ENCODE data around the gene MDFI. TPM values are rescaled to one million over a fixed set of nuclear protein-coding genes. Genes with fewer than 3 reads are reported as not detected.

The MDFI gene
- total and polyA plus RNA-seq, 2 experiments from 2014 or later = 27.5 to 137 TPM

- no peak for TF ChIP-seq CTCF (IDR thresholded peaks at IDR 0.05; ENCODE audit: low read depth, low read length)
- Histone ChIP-seq H3K27me3 (no peaks in the 10 kb centered on the region), H3K27ac (no peak overlapping the region), H3K9me3 (ENCODE audit: low read depth) (no peaks in the 10 kb centered on the region), H3K4me3 (no peak overlapping the region), H3K4me1 (ENCODE audit: low read depth) (peaks cover 28% of the 10 kb centered on the region), H3K36me3 (peaks cover 13% of the 10 kb centered on the region)
- DNase-seq (ENCODE audit: low read depth in 1 of 2, low spot score in 1 of 2) = no peak
These were observed 5.6 kb downstream of the MDFI start for GRCh38 chr6:41643899-41644269.

- H3K9me3 ChIP-seq (ENCODE audit: low read depth) = no peaks in the 10 kb centered on the region
- no peak for DNase-seq (ENCODE audit: low read depth in 1 of 2, low spot score in 1 of 2)
- H3K36me3 ChIP-seq = peaks cover 18% of the 10 kb centered on the region
- peaks cover 26% of the 10 kb centered on the region for H3K4me1 ChIP-seq (ENCODE audit: low read depth)
- no peaks in the 10 kb centered on the region for H3K27me3 ChIP-seq
- no peak for TF ChIP-seq CTCF (IDR thresholded peaks at IDR 0.05; ENCODE audit: low read depth, low read length)
- no peak overlapping the region for H3K27ac ChIP-seq
- H3K4me3 ChIP-seq = no peak overlapping the region
These were observed 6.1 kb downstream of the MDFI start for GRCh38 chr6:41644297-41644879.

GRCh38 chr6:41645007-41645618, 6.8 kb downstream of the MDFI start:
- H3K27ac ChIP-seq = no peak overlapping the region

GRCh38 chr6:41646026-41646795, 7.9 kb downstream of the MDFI start:
- no peak for DNase-seq (ENCODE audit: low read depth in 1 of 2, low spot score in 1 of 2)
- Histone ChIP-seq H3K4me3 (no peak overlapping the region), H3K9me3 (ENCODE audit: low read depth) (no peaks in the 10 kb centered on the region), H3K4me1 (ENCODE audit: low read depth) (peaks cover 17% of the 10 kb centered on the region), H3K36me3 (peaks cover 18% of the 10 kb centered on the region), H3K27me3 (no peaks in the 10 kb centered on the region), H3K27ac (no peak overlapping the region)
- TF ChIP-seq CTCF (IDR thresholded peaks at IDR 0.05; ENCODE audit: low read depth, low read length) = no peak

More at GRCh38 chr6:41645007-41645618, 6.8 kb downstream of the MDFI start:
- TF ChIP-seq CTCF (IDR thresholded peaks at IDR 0.05; ENCODE audit: low read depth, low read length) = no peak
- no peaks in the 10 kb centered on the region for H3K9me3 ChIP-seq (ENCODE audit: low read depth)
- no peak overlapping the region for H3K4me3 ChIP-seq
- DNase-seq (ENCODE audit: low read depth in 1 of 2, low spot score in 1 of 2) = no peak
- H3K27me3 ChIP-seq = no peaks in the 10 kb centered on the region
- peaks cover 19% of the 10 kb centered on the region for H3K4me1 ChIP-seq (ENCODE audit: low read depth)
- H3K36me3 ChIP-seq = peaks cover 18% of the 10 kb centered on the region

GRCh38 chr6:41647061-41647511, 8.8 kb downstream of the MDFI start:
- H3K36me3 ChIP-seq = peaks cover 18% of the 10 kb centered on the region
- no peak overlapping the region for H3K4me3 ChIP-seq
- H3K4me1 ChIP-seq (ENCODE audit: low read depth) = peaks cover 17% of the 10 kb centered on the region

More at GRCh38 chr6:41647061-41647511, 8.8 kb downstream of the MDFI start:
- DNase-seq (ENCODE audit: low read depth in 1 of 2, low spot score in 1 of 2) = no peak
- no peak for TF ChIP-seq CTCF (IDR thresholded peaks at IDR 0.05; ENCODE audit: low read depth, low read length)
- no peaks in the 10 kb centered on the region for H3K27me3 ChIP-seq
- H3K9me3 ChIP-seq (ENCODE audit: low read depth) = no peaks in the 10 kb centered on the region
- no peak overlapping the region for H3K27ac ChIP-seq

Data from cardiac muscle cell (in vitro differentiated cells and primary cell).